ENCODE data around the gene ZNF444.
"Not testable (repeated sequence)": the region's sequence is repeated elsewhere in the genome, so short reads cannot be mapped to it uniquely, and the experiment has no call there.

ZNF444 gene

GRCh38 chr19:56191115-56191514 is 50.0 kb downstream of the ZNF444 start:
- no peak for DNase-seq

GRCh38 chr19:56191711-56192110 is 50.6 kb downstream of the ZNF444 start:
- no peak for DNase-seq

GRCh38 chr19:56193981-56194640 is 53.0 kb downstream of the ZNF444 start:
- no peak for DNase-seq

GRCh38 chr19:56197646-56198045 is 56.6 kb downstream of the ZNF444 start, which contains the start of gene ZSCAN5B:
Gene ZSCAN5B, minus strand, starts transcription at chr19:56197783. Its CDS starts 4,731 bp downstream, at chr19:56193052.
- DNase-seq, result not testable (repeated sequence)

GRCh38 chr19:56199687-56200086 is 58.6 kb downstream of the ZNF444 start:
- DNase-seq, result no peak

GRCh38 chr19:56201973-56202372 is 60.9 kb downstream of the ZNF444 start, which contains the start of gene ZSCAN5C:
Gene ZSCAN5C, plus strand, starts transcription at chr19:56202273. Its CDS starts 3,641 bp downstream, at chr19:56205914.
- no peak for DNase-seq

GRCh38 chr19:56207581-56207980 is 66.5 kb downstream of the ZNF444 start:
- DNase-seq, result not testable (repeated sequence)

GRCh38 chr19:56209091-56209490 is 68.0 kb downstream of the ZNF444 start:
- no peak for DNase-seq

GRCh38 chr19:56210036-56210435 is 68.9 kb downstream of the ZNF444 start:
- not testable (repeated sequence) for DNase-seq

Measured in NCI-H2081 (cell line).